GM13977 (cell line): ENCODE measurements around the gene SYK.

ENCODE experiments used
- DNase-seq: peaks from one replicate; pipeline ENCODE4 v3.0.0; 2012; ENCODE audit warnings: low spot score
- in situ Hi-C: fragments of 300-500 bp; cut with MboI; formaldehyde crosslinking; loops from one replicate; pipeline ENCODE4 v1.12.0; 2022; ENCODE audit warnings: low sequenced_read_pairs, low pct_unique_long_range_greater_than_20kb, mixed read lengths, inconsistent platforms; ENCODE audit not compliant: unreplicated experiment
- TF ChIP-seq, protein P1 (sequence below): IDR thresholded peaks from 2 replicates; pipeline ENCODE4 v1.5.1; 2012; ENCODE audit warnings: mild to moderate bottlenecking, control low read depth; ENCODE audit not compliant: insufficient read depth; ENCODE audit errors: extremely low read depth, missing control alignments

SYK gene

DNA sequence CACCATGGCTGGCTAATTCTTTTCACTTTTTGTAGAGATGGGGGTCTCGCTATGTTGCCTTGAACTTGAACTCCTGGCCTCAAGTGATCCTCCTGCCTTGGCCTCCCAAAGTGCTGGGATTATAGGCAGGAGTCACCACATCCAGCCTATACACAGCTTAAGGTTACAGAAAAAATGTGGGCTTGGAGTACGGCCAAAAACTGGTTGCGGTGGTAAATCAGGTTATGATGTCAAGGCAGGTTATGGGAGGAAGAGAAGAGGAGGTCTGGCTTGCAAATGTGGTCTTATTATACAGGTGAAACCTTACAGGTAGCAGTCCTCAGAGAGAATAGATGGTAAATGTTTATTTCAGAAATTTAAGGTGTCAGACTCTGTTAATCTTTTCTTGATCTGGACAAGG lies 30.7 kb upstream of the SYK start:
- in situ Hi-C loops, result loop anchor here (25.0 kb wide), 2 partner anchors 91 to 534 kb away; no protein-coding TSS in a partner anchor
- TF ChIP-seq, protein P1, sequence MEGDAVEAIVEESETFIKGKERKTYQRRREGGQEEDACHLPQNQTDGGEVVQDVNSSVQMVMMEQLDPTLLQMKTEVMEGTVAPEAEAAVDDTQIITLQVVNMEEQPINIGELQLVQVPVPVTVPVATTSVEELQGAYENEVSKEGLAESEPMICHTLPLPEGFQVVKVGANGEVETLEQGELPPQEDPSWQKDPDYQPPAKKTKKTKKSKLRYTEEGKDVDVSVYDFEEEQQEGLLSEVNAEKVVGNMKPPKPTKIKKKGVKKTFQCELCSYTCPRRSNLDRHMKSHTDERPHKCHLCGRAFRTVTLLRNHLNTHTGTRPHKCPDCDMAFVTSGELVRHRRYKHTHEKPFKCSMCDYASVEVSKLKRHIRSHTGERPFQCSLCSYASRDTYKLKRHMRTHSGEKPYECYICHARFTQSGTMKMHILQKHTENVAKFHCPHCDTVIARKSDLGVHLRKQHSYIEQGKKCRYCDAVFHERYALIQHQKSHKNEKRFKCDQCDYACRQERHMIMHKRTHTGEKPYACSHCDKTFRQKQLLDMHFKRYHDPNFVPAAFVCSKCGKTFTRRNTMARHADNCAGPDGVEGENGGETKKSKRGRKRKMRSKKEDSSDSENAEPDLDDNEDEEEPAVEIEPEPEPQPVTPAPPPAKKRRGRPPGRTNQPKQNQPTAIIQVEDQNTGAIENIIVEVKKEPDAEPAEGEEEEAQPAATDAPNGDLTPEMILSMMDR, result no peak

DNA sequence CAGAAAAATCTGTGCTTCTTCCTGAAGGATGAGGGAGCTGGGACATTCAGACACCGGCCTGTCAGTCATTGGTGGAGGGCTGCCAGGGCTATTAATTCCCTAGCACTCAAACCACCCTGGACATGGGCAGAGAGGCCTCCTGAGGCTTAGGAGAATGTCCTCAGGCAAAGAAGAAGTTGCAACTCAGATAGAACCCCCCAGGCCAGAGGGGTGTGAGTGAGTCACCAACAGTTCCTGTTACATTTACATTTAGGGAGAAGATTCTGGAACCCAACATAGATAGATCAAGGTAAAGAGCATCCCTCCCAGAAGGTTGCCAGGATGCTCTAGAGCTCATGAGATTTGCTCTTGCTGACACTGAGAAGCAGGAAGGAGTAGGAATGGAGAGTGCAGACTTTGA lies 29.2 kb upstream of the SYK start:
- in situ Hi-C loops, result loop anchor here (25.0 kb wide), 2 partner anchors 90 to 535 kb away; no protein-coding TSS in a partner anchor

More for the DNA sequence above, 30.7 kb upstream of the SYK start:
- no peak for DNase-seq

DNA sequence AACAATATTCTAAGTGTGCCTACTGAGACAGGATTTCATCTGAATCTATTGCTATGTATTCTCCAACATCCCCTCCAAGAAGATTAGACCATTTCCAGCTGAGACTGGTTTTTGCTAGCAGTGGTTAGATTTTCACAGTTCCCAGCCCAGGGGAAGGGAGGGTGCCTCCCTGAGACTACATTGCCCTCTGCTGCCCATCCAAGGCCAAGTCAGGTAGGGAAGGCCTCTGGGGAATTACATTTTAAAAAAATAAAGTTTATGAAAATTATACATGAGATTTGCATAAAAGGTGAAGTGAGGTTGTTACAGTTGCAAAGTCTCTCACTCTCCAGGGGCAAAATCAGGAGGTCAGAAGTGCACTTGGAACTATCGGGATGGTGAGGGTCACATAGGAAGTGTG lies 28.0 kb upstream of the SYK start:
- in situ Hi-C loops, result loop anchor here (25.0 kb wide), 2 partner anchors 89 to 536 kb away; no protein-coding TSS in a partner anchor
- TF ChIP-seq, protein P1, result peak; percentile 44
- DNase-seq, result no peak

More for the DNA sequence above, 29.2 kb upstream of the SYK start:
- TF ChIP-seq, protein P1, result no peak
- no peak for DNase-seq

DNA sequence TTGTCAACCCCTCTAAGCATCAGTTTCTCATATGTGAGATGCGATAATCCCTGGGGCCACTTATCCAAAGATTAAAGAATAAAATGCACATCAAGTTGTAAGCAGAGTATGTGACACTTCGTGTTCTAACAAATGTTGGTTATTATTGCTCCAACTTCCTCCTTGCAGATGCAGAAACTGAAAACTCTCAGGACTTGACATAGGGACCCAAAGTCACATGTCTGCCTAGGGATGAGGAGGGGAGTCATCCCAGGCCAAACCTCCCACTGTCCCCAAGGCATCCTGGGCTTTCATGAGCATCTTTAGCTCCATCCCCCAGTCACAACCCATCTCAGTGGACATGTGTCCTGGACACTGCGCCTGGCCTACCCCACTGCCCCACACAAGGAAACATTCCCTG lies 27.5 kb upstream of the SYK start:
- TF ChIP-seq, protein P1, result no peak

DNA sequence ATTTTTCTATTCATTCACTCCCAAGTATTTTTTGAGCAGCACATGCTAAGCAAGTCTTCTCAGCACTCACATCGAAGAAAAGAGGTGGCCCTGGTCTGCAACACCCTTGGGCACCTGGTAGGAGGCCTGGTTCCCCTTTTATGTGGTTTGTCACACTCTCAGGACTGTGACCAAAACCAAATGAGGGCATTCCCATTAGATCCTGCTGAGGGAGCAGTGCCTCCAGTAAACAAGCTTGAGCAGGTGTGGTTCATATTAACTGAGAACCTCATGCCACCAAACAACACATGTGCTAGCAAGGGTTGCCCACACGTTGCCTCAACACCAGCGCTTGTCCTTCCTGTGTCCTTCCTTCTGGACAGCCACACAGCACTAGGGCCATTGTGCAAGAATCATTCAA lies 26.9 kb upstream of the SYK start:
- TF ChIP-seq, protein P1, result peak; percentile 43
- peak; percentile 19 for DNase-seq
- in situ Hi-C loops, result loop anchor here (25.0 kb wide), 2 partner anchors 88 to 537 kb away; no protein-coding TSS in a partner anchor

More for the DNA sequence above, 27.5 kb upstream of the SYK start:
- DNase-seq, result no peak
- in situ Hi-C loops, result loop anchor here (25.0 kb wide), 2 partner anchors 88 to 537 kb away; no protein-coding TSS in a partner anchor

DNA sequence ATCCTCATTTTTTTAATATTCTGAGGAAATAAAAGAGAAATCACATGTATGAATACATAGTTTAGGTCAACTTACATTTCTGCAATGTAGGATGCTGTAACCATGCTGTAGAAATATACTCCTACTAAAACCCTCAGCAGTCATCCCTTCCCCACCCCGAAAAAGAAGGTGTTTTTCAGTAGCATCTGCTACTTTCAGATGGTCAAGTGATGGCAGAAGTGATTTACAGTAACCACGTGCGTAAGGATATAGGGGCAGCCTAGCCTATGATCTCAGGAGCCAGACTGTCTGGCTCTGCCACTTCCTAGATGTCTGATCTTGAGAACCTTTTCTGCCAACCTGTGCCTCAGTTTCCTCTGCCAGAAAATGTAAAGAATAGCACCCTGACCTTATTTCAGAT lies 26.0 kb upstream of the SYK start:
- in situ Hi-C loops, result no loop called here
- TF ChIP-seq, protein P1, result no peak
- DNase-seq, result no peak

DNA sequence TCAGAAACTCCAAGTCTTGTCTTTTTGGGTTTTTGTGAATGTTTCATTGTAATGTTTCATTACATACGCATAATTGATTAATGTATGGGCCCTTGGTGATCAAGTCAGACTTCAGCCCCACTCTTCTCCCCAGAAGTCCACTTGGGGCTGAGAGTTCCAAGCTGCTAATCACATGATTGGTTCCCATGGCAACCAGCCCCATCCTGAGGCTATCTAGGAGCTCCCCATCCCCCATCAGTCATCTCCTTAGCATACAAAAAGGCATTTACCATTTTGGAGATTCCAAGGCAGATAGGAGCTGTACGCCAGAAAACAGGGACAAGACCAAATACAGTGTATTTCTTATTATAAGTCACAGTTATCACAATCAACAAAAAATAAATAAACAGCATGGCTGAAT lies 22.9 kb upstream of the SYK start:
- DNase-seq, result no peak
- in situ Hi-C loops, result no loop called here
- TF ChIP-seq, protein P1, result no peak
